CD14-positive monocyte (primary cell): ENCODE results near the gene PAM16. TPM values are rescaled to one million over a fixed set of nuclear protein-coding genes. Genes with fewer than 3 reads are reported as not detected.

Source experiments
- DNase-seq, 3 donors: peaks; one replicate each; pipeline ENCODE4 v3.0.0-alpha.2; 2011 to 2022
- H2AFZ ChIP-seq: 2 replicates; pipeline ENCODE4 v1.6.0; 2012; ENCODE audit warnings: mild to moderate bottlenecking, low read depth, low read length, inconsistent platforms; ENCODE audit not compliant: insufficient read depth, poor library complexity, severe bottlenecking
- H3K27ac ChIP-seq, 2 donors: 1 replicate in 1 of 2; 2 replicates in 1 of 2; pipeline ENCODE4 v1.5.1; 2012 to 2013; ENCODE audit warnings: low read length in 2 of 2, control low read depth in 1 of 2, inconsistent platforms in 1 of 2, low read depth in 1 of 2, mild to moderate bottlenecking in 1 of 2
- H3K27me3 ChIP-seq, 2 donors: one replicate each; pipeline versions ENCODE4 v1.6.0 to v1.6.1; 2011 to 2013; ENCODE audit warnings: low read length in 2 of 2; ENCODE audit not compliant: control insufficient read depth in 2 of 2, insufficient read depth in 2 of 2
- H3K36me3 ChIP-seq, 2 donors: replicated peaks in 1 of 2; 1 replicate in 1 of 2; 2 replicates in 1 of 2; pipeline versions ENCODE4 v1.5.1 to v1.6.1; 2012 to 2013; ENCODE audit warnings: low read length in 2 of 2, control low read depth in 1 of 2, inconsistent platforms in 1 of 2, mild to moderate bottlenecking in 1 of 2; ENCODE audit not compliant: insufficient read depth in 2 of 2, control insufficient read depth in 1 of 2
- H3K4me1 ChIP-seq, 2 donors: 1 replicate in 1 of 2; 2 replicates in 1 of 2; pipeline versions ENCODE4 v1.5.1 to v1.6.1; 2012 to 2013; ENCODE audit warnings: low read length in 2 of 2, control low read depth in 1 of 2, inconsistent platforms in 1 of 2, mild to moderate bottlenecking in 1 of 2, moderate library complexity in 1 of 2; ENCODE audit not compliant: insufficient read depth in 2 of 2, control insufficient read depth in 1 of 2
- H3K4me2 ChIP-seq: replicated peaks from 2 replicates; pipeline ENCODE3; 2012; ENCODE audit warnings: low read length, moderate library complexity, mild to moderate bottlenecking; ENCODE audit not compliant: poor library complexity, severe bottlenecking; ENCODE audit errors: extremely low read depth
- H3K4me3 ChIP-seq, 3 experiments: fragments of 200-600 bp in 1 of 3; sonication (generic) in 1 of 3; replicated peaks in 1 of 3; 1 replicate in 2 of 3; 2 replicates in 1 of 3; pipeline ENCODE4 v1.5.1; 2011 to 2013; ENCODE audit warnings: low read length in 3 of 3, mild to moderate bottlenecking in 3 of 3, control low read depth in 2 of 3, low read depth in 2 of 3, inconsistent platforms in 1 of 3, moderate library complexity in 1 of 3
- H3K79me2 ChIP-seq: 2 replicates; pipeline ENCODE4 v1.6.0; 2012; ENCODE audit warnings: mild to moderate bottlenecking, control low read depth, inconsistent platforms, low read length, moderate library complexity; ENCODE audit not compliant: insufficient read depth
- H3K9ac ChIP-seq: 2 replicates; pipeline ENCODE4 v1.6.0; 2017; ENCODE audit warnings: low read length, mild to moderate bottlenecking; ENCODE audit not compliant: insufficient read depth, poor library complexity, severe bottlenecking
- H3K9me3 ChIP-seq, 2 donors: replicated peaks in 1 of 2; 1 replicate in 1 of 2; 2 replicates in 1 of 2; pipeline versions ENCODE4 v1.5.1 to v1.6.1; 2012 to 2013; ENCODE audit warnings: low read length in 2 of 2, control low read depth in 1 of 2; ENCODE audit not compliant: control insufficient read depth in 1 of 2, insufficient read depth in 1 of 2
- H4K20me1 ChIP-seq: 2 replicates; pipeline ENCODE4 v1.6.0; 2012; ENCODE audit warnings: mild to moderate bottlenecking, low read length, control low read depth, moderate library complexity; ENCODE audit not compliant: insufficient read depth
- H3K27ac Mint-ChIP-seq, 7 donors: one replicate each; pipeline ENCODE4 v1.8.0; 2020; ENCODE audit warnings: mild to moderate bottlenecking in 7 of 7, mixed read lengths in 7 of 7, moderate library complexity in 6 of 7, inconsistent platforms in 2 of 7
- H3K27me3 Mint-ChIP-seq, 3 donors: one replicate each; pipeline ENCODE4 v1.8.0; 2021 to 2022; ENCODE audit warnings: low read depth in 3 of 3, mild to moderate bottlenecking in 3 of 3, mixed read lengths in 3 of 3, moderate library complexity in 3 of 3, inconsistent platforms in 1 of 3
- H3K36me3 Mint-ChIP-seq, 2 donors: one replicate each; pipeline ENCODE4 v1.8.0; 2020; ENCODE audit warnings: mixed read lengths in 2 of 2, inconsistent platforms in 1 of 2, mild to moderate bottlenecking in 1 of 2
- H3K4me1 Mint-ChIP-seq: one replicate; pipeline ENCODE4 v1.8.0; 2020; ENCODE audit warnings: mild to moderate bottlenecking, mixed read lengths
- H3K4me3 Mint-ChIP-seq, 2 donors: one replicate each; pipeline ENCODE4 v1.8.0; 2020; ENCODE audit warnings: mild to moderate bottlenecking in 2 of 2, mixed read lengths in 2 of 2, moderate library complexity in 1 of 2
- H3K9me3 Mint-ChIP-seq, 7 donors: one replicate each; pipeline ENCODE4 v1.8.0; 2020 to 2022; ENCODE audit warnings: mixed read lengths in 7 of 7, mild to moderate bottlenecking in 6 of 7, moderate library complexity in 6 of 7, inconsistent platforms in 2 of 7
- WGBS: methylation state at CpG from one replicate; pipeline ENCODE4 v1.1.5; 2013; ENCODE audit warnings: missing lambda C conversion rate; ENCODE audit not compliant: insufficient coverage; 5-methylcytosine and 5-hydroxymethylcytosine counted together
- intact Hi-C, 2 donors: fragments of 100-400 bp; cut with micrococcal nuclease; formaldehyde crosslinking; loops; one replicate each; pipeline versions ENCODE4 v1.15.0 to v1.15.1; 2023
- polyA plus RNA-seq, 3 donors: library from polyadenylated mRNA; depleted of rRNA in 1 of 3; unstranded in 2 of 3; stranded (reverse) in 1 of 3; fragments of 300-500 nt in 2 of 3; fragments of >200 nt in 1 of 3; fragmentation: Illumina TruSeq in 2 of 3; gene quantifications; 1 replicate in 2 of 3; 2 replicates in 1 of 3; pipeline ENCODE4 v1.2.3, GENCODE V29; 2012 to 2021
- TF ChIP-seq, protein P1 (sequence below): fragments of 200-600 bp; IDR thresholded peaks from one replicate; pipeline ENCODE4 v1.8.0; 2022; ENCODE audit warnings: antibody characterized with exemption, mild to moderate bottlenecking

PAM16 gene
- polyA plus RNA-seq, 3 donors = 34.3 to 37.6 (median 34.7) TPM

DNA sequence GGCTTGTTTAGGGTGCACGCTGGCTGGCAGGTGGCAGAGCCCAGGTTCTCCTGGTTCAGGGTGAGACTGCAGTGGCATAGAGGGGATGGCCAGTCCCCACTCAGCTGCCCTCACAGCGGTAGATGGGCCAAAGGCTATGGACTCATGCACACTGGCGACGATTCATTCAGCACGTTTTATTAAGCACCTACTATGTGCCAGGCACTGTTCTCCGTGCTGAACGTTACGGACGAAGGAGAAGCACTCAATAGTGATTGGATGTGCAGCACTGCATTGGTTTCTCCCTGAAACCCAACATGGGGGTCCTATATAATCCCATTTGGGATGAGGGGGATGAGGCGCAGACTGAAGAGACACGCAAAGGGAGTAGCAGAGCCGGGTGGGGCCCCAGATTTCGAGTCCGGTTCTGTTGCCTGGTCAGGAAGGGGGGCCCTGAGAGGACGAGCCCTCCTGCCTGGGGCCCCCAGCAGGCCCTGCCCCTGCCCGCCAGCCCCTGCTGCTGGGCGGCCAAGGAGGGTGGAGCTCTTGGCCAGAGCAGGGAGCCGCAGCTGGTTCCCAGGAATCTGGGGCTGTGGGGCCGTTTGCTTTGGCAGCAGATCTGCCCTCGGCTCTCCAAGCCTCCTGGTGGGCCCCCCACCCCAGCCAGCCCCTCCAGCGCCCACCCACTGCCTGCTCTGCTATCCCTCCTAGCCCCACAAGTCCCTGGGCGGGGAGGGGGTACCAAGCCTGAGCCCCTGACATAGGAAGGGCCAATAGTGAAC lies 26.4 kb downstream of the PAM16 start:
- Mint-ChIP-seq H3K9me3 (no peaks in the 10 kb centered on the region), H3K4me1 (peaks cover 13% of the 10 kb centered on the region), H3K36me3 (no peaks in the 10 kb centered on the region), H3K4me3 (no peak overlapping the region), H3K27me3 (peaks cover 10 to 41% (median 26%) of the 10 kb centered on the region in 3 donors), H3K27ac (peak overlapping the region in 1 of 7 donors; percentile 71)
- Histone ChIP-seq H3K4me3 (no peak overlapping the region), H3K9ac (no peak overlapping the region), H3K79me2 (no peaks in the 10 kb centered on the region), H3K36me3 (no peaks in the 10 kb centered on the region), H4K20me1 (no peaks in the 10 kb centered on the region), H2AFZ (no peak overlapping the region), H3K27ac (no peak overlapping the region), H3K9me3 (no peaks in the 10 kb centered on the region), H3K4me2 (no peak overlapping the region), H3K4me1 (peaks cover 20 to 26% of the 10 kb centered on the region in 2 donors), H3K27me3 (peaks cover 0 to 15% of the 10 kb centered on the region in 2 donors)
- 93% methylated on average over 18 of the region's 22 CpGs for WGBS
- TF ChIP-seq, protein P1, sequence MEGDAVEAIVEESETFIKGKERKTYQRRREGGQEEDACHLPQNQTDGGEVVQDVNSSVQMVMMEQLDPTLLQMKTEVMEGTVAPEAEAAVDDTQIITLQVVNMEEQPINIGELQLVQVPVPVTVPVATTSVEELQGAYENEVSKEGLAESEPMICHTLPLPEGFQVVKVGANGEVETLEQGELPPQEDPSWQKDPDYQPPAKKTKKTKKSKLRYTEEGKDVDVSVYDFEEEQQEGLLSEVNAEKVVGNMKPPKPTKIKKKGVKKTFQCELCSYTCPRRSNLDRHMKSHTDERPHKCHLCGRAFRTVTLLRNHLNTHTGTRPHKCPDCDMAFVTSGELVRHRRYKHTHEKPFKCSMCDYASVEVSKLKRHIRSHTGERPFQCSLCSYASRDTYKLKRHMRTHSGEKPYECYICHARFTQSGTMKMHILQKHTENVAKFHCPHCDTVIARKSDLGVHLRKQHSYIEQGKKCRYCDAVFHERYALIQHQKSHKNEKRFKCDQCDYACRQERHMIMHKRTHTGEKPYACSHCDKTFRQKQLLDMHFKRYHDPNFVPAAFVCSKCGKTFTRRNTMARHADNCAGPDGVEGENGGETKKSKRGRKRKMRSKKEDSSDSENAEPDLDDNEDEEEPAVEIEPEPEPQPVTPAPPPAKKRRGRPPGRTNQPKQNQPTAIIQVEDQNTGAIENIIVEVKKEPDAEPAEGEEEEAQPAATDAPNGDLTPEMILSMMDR = no peak
- intact Hi-C loops = loop anchor here in 1 of 2 donors (5.0 kb wide), 1 partner anchor 37 kb away; no protein-coding TSS in a partner anchor
- no peak for DNase-seq

DNA sequence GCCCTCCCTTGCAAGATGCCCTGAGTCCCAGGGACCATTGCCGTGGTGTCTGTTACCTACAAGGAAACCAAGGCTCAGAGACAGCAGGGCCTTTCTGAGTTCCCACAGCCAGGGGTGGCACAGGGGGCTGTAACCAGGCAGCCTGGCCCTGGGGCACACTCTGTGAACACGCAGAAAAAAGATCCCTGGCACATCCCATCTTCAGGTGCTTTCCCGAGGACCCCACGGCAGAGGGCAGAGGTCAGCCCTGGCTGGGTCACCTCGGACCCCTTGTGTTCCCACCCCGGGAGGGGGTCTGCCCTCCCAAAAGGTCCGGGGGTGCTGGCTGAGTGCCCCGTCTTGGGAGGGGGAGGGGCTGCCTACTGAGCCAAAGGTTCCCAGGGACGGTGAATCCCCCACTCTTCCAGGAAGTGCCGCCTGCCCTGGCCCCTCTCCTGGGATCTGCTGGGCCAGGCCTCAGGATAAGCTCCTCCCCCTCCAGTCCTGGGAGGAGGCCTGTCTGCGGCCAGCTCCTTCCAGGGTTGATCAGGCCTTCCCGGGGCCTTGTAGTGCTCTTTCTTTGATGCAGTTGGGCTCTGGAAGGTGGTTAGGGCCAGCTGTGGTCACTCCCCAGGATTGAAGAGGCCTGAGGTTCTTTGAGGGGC lies 27.2 kb downstream of the PAM16 start:
- H4K20me1 ChIP-seq = no peaks in the 10 kb centered on the region

More for the DNA sequence above, 27.2 kb downstream of the PAM16 start:
- Mint-ChIP-seq H3K27me3 (peaks cover 8 to 43% (median 22%) of the 10 kb centered on the region in 3 donors), H3K4me1 (peaks cover 13% of the 10 kb centered on the region), H3K27ac (no peak overlapping the region), H3K9me3 (no peaks in the 10 kb centered on the region), H3K4me3 (no peak overlapping the region), H3K36me3 (no peaks in the 10 kb centered on the region)
- H3K4me2 ChIP-seq = no peak overlapping the region
- DNase-seq = no peak
- H3K36me3 ChIP-seq = no peaks in the 10 kb centered on the region
- no peak overlapping the region for H3K9ac ChIP-seq
- intact Hi-C loops = no loop called here
- TF ChIP-seq, protein P1 = no peak
- no peaks in the 10 kb centered on the region for H3K79me2 ChIP-seq
- H3K27me3 ChIP-seq = peaks cover 0 to 18% of the 10 kb centered on the region in 2 donors
- 93% methylated on average over 6 of the region's 12 CpGs for WGBS
- H3K9me3 ChIP-seq = no peaks in the 10 kb centered on the region
- no peak overlapping the region for H2AFZ ChIP-seq
- no peak overlapping the region for H3K4me3 ChIP-seq
- peaks cover 20 to 25% of the 10 kb centered on the region in 2 donors for H3K4me1 ChIP-seq
- H3K27ac ChIP-seq = no peak overlapping the region
